Neural progenitor cell (in vitro differentiated cells): ENCODE results near the gene KIF24. TPM values are rescaled to one million over a fixed set of nuclear protein-coding genes. Genes with fewer than 3 reads are reported as not detected.
"Not testable (repeated sequence)": the region's sequence is repeated elsewhere in the genome, so short reads cannot be mapped to it uniquely, and the experiment has no call there.

ENCODE experiments used
- DNase-seq: peaks from one replicate; pipeline ENCODE4 v3.0.0-alpha.2; 2016; ENCODE audit warnings: low spot score
- H2AFZ ChIP-seq: fragments of 200-600 bp; sonication (generic); replicated peaks from 2 replicates; pipeline ENCODE4 v1.6.1; 2016; ENCODE audit warnings: antibody characterized with exemption
- H3F3A ChIP-seq: fragments of 200-600 bp; sonication (generic); 2 replicates; pipeline ENCODE4 v1.6.1; 2016; ENCODE audit warnings: antibody characterized with exemption, low read depth
- H3K27ac ChIP-seq: fragments of 200-600 bp; sonication (generic); 2 replicates; pipeline ENCODE4 v1.5.1; 2016; ENCODE audit warnings: mild to moderate bottlenecking
- H3K27me3 ChIP-seq: fragments of 200-600 bp; sonication (generic); 2 replicates; pipeline ENCODE4 v1.6.1; 2016; ENCODE audit warnings: mild to moderate bottlenecking, moderate library complexity
- H3K36me3 ChIP-seq: fragments of 200-600 bp; sonication (generic); 2 replicates; pipeline ENCODE4 v1.5.1; 2016
- H3K4me1 ChIP-seq: fragments of 200-600 bp; sonication (generic); 2 replicates; pipeline ENCODE4 v1.6.1; 2016; ENCODE audit warnings: mixed run types
- H3K4me2 ChIP-seq: fragments of 200-600 bp; sonication (generic); 2 replicates; pipeline ENCODE4 v1.6.1; 2016
- H3K4me3 ChIP-seq: fragments of 200-600 bp; sonication (generic); 2 replicates; pipeline ENCODE4 v1.5.1; 2016
- H3K79me2 ChIP-seq: fragments of 200-600 bp; sonication (generic); 2 replicates; pipeline ENCODE4 v1.6.1; 2016; ENCODE audit warnings: low read depth
- H3K9ac ChIP-seq: fragments of 200-600 bp; sonication (generic); 2 replicates; pipeline ENCODE4 v1.6.1; 2016
- H3K9me3 ChIP-seq: fragments of 200-600 bp; sonication (generic); 2 replicates; pipeline ENCODE4 v1.5.1; 2016; ENCODE audit warnings: low read depth
- H4K20me1 ChIP-seq: fragments of 200-600 bp; sonication (generic); 2 replicates; pipeline ENCODE4 v1.6.1; 2016; ENCODE audit warnings: low read depth
- H3K27ac Mint-ChIP-seq: 3 replicates; pipeline ENCODE4 v1.8.0; 2021; ENCODE audit warnings: mixed read lengths
- H3K27me3 Mint-ChIP-seq: 2 replicates; pipeline ENCODE4 v1.8.0; 2022; ENCODE audit warnings: low read depth, mild to moderate bottlenecking, inconsistent platforms, moderate library complexity, mixed read lengths; ENCODE audit not compliant: insufficient read depth
- H3K36me3 Mint-ChIP-seq: 3 replicates; pipeline ENCODE4 v1.8.0; 2021; ENCODE audit warnings: mixed read lengths
- H3K4me1 Mint-ChIP-seq: 3 replicates; pipeline ENCODE4 v1.8.0; 2021; ENCODE audit warnings: mixed read lengths
- H3K4me3 Mint-ChIP-seq: 3 replicates; pipeline ENCODE4 v1.8.0; 2021; ENCODE audit warnings: mild to moderate bottlenecking, moderate library complexity, mixed read lengths
- H3K9me3 Mint-ChIP-seq: 3 replicates; pipeline ENCODE4 v1.8.0; 2020; ENCODE audit warnings: mixed read lengths
- EZH2 ChIP-seq: fragments of 200-600 bp; sonication (generic); IDR thresholded peaks from 2 replicates; pipeline ENCODE4 v1.6.1; 2017; ENCODE audit warnings: antibody characterized with exemption, mild to moderate bottlenecking, moderate library complexity
- EZH2phosphoT487 ChIP-seq: fragments of 200-600 bp; sonication (generic); IDR thresholded peaks from 2 replicates; pipeline ENCODE4 v1.6.1; 2017; ENCODE audit warnings: antibody characterized with exemption
- total RNA-seq: library from RNA; depleted of rRNA; stranded (reverse); fragments of >200 nt; gene quantifications from 2 replicates; pipeline ENCODE4 v1.2.3, GENCODE V29; 2015; ENCODE audit warnings: low replicate concordance
- TF ChIP-seq, protein P1 (sequence below): fragments of 200-600 bp; sonication (generic); IDR thresholded peaks from 2 replicates; pipeline ENCODE4 v1.5.1; 2017; ENCODE audit warnings: antibody characterized with exemption, mild to moderate bottlenecking

Gene KIF24
- total RNA-seq, 1 donor from 2014 or later, result 9.4 TPM

DNA sequence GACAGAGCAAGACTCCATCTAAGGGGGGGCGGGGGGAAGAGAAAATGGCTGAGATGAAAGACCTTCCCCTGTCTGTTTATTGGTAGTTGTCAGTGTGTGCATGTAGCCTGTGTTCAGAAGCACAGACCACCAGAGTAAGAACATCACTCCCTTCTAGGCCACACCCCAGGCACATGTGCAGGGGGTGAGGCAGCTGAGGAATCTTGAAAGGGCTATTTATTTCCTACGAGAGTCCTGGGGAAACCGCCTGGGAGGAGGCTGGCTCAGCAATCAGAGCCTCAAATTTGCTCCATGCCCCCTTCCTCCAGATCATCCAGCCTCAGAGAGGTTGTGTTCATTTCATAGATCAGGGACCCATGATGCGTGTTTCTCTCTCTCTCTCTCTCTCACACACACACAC lies 40.6 kb upstream of the KIF24 start:
- Histone ChIP-seq H3K4me2 (no peak overlapping the region), H2AFZ (no peak overlapping the region), H3K4me1 (peaks cover 4% of the 10 kb centered on the region), H4K20me1 (no peaks in the 10 kb centered on the region), H3F3A (no peaks in the 10 kb centered on the region), H3K36me3 (no peaks in the 10 kb centered on the region), H3K4me3 (no peak overlapping the region), H3K9ac (no peak overlapping the region), H3K27me3 (peaks cover 29% of the 10 kb centered on the region), H3K79me2 (no peaks in the 10 kb centered on the region), H3K27ac (no peak overlapping the region), H3K9me3 (no peaks in the 10 kb centered on the region)
- Mint-ChIP-seq H3K4me1 (peaks cover 2% of the 10 kb centered on the region), H3K27ac (no peak overlapping the region), H3K9me3 (peaks cover 25% of the 10 kb centered on the region), H3K36me3 (peaks cover 31% of the 10 kb centered on the region), H3K27me3 (peaks cover 6% of the 10 kb centered on the region), H3K4me3 (no peak overlapping the region)
- TF ChIP-seq EZH2 (no peak), EZH2phosphoT487 (no peak)
- TF ChIP-seq, protein P1, sequence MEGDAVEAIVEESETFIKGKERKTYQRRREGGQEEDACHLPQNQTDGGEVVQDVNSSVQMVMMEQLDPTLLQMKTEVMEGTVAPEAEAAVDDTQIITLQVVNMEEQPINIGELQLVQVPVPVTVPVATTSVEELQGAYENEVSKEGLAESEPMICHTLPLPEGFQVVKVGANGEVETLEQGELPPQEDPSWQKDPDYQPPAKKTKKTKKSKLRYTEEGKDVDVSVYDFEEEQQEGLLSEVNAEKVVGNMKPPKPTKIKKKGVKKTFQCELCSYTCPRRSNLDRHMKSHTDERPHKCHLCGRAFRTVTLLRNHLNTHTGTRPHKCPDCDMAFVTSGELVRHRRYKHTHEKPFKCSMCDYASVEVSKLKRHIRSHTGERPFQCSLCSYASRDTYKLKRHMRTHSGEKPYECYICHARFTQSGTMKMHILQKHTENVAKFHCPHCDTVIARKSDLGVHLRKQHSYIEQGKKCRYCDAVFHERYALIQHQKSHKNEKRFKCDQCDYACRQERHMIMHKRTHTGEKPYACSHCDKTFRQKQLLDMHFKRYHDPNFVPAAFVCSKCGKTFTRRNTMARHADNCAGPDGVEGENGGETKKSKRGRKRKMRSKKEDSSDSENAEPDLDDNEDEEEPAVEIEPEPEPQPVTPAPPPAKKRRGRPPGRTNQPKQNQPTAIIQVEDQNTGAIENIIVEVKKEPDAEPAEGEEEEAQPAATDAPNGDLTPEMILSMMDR, result no peak
- no peak for DNase-seq

DNA sequence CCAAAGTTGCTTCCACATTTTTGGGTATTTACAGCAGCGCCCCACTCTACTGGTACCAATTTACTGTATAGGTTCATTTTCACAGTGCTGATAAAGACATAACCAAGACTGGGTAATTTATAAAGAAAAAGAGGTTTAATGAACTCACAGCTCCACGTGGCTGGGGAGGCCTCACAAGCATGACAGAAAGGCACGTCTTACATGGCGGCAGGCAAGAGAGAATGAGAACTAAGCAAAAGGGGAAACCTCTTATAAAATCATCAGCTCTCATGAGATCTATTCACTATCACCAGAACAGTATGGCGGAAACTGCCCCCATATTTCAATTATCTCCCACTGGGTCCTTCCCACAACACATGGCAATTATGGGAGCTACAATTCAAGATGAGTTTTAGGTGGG lies 39.7 kb upstream of the KIF24 start:
- not testable (repeated sequence) for H3K9ac ChIP-seq, H3K79me2 ChIP-seq, H3K4me3 Mint-ChIP-seq, DNase-seq, H3K27ac Mint-ChIP-seq, H3F3A ChIP-seq, H4K20me1 ChIP-seq, H3K27ac ChIP-seq, H2AFZ ChIP-seq, H3K4me3 ChIP-seq, H3K4me2 ChIP-seq, H3K9me3 ChIP-seq, H3K27me3 Mint-ChIP-seq, H3K36me3 ChIP-seq
- Mint-ChIP-seq H3K36me3 (peaks cover 31% of the 10 kb centered on the region), H3K4me1 (peaks cover 10% of the 10 kb centered on the region), H3K9me3 (peaks cover 23% of the 10 kb centered on the region)
- Histone ChIP-seq H3K4me1 (peaks cover 12% of the 10 kb centered on the region), H3K27me3 (peaks cover 24% of the 10 kb centered on the region)

DNA sequence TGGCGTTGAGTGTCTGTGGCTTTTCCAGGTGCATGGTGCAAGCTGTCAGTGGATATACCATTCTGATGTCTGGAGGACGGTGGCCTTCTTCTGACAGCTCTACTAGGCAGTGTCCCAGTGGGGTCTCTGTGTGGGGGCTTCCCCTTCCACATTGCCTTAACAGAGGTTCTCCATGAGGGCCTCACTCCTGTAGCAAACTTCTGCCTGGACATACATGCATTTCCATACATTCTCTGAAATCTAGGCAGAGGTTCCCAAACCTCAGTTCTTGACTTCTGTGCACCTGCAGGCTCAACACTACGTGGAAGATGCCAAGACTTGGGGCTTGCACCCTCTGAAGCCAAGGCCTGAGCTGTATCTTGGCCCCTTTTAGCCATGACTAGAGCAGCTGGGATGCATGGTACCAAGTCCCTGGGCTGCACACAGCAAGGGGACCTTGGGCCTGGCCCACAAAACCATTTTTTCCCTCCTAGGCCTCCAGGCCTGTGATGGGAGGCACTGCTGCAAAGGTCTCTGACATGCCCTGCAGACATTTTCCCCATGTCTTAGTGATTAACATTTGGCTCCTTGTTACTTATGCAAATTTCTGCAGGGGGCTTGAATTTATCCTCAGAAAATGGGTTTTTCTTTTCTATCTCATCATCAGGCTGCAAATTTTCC lies 38.8 kb upstream of the KIF24 start:
- H3K4me2 ChIP-seq, H3K27ac Mint-ChIP-seq, H4K20me1 ChIP-seq, H3K36me3 ChIP-seq, H3K9ac ChIP-seq, H3K27me3 Mint-ChIP-seq, H2AFZ ChIP-seq, H3K27ac ChIP-seq, H3K9me3 ChIP-seq, H3K4me3 Mint-ChIP-seq, DNase-seq, H3K4me3 ChIP-seq, H3K79me2 ChIP-seq: not testable (repeated sequence)
- Mint-ChIP-seq H3K36me3 (peaks cover 30% of the 10 kb centered on the region), H3K9me3 (peaks cover 23% of the 10 kb centered on the region), H3K4me1 (peaks cover 19% of the 10 kb centered on the region)
- Histone ChIP-seq H3K27me3 (peaks cover 21% of the 10 kb centered on the region), H3K4me1 (peaks cover 21% of the 10 kb centered on the region), H3F3A (peaks cover 17% of the 10 kb centered on the region)

DNA sequence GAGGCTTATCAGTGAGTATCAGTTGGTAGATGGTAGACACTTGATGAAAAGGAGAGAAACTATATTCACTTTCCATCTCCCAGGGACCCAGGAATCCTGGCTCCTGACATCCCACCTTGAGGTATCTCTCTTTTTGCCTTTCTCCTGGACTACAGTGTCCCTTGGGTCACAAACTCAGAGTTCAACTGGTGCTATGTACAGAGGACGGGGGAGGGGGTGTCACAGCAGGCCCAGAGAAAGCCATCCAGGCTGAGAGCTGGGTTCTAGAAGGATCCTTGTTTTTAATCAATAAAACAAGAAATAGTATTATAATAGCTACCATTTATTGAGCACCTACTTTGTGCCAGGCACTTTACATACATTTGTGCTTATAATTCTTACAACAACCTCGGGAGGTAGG lies 37.3 kb upstream of the KIF24 start:
- Histone ChIP-seq H3K9ac (no peak overlapping the region), H3K27ac (no peak overlapping the region), H4K20me1 (peaks cover 4% of the 10 kb centered on the region), H3K27me3 (peaks cover 34% of the 10 kb centered on the region), H3K79me2 (no peaks in the 10 kb centered on the region), H2AFZ (no peak overlapping the region), H3K4me3 (no peak overlapping the region), H3K9me3 (no peaks in the 10 kb centered on the region), H3K4me2 (no peak overlapping the region), H3K4me1 (peaks cover 27% of the 10 kb centered on the region), H3F3A (peaks cover 22% of the 10 kb centered on the region), H3K36me3 (no peaks in the 10 kb centered on the region)
- no peak for DNase-seq
- TF ChIP-seq, protein P1, result no peak
- TF ChIP-seq EZH2, result no peak
- no peak for TF ChIP-seq EZH2phosphoT487
- H3K27ac Mint-ChIP-seq, result no peak overlapping the region
- peaks cover 20% of the 10 kb centered on the region for H3K9me3 Mint-ChIP-seq
- H3K4me3 Mint-ChIP-seq, result no peak overlapping the region
- peaks cover 6% of the 10 kb centered on the region for H3K27me3 Mint-ChIP-seq
- H3K4me1 Mint-ChIP-seq, result peaks cover 24% of the 10 kb centered on the region
- H3K36me3 Mint-ChIP-seq, result peaks cover 24% of the 10 kb centered on the region
